Measurements from ENCODE around the gene SLC35E2B.

Gene SLC35E2B

DNA sequence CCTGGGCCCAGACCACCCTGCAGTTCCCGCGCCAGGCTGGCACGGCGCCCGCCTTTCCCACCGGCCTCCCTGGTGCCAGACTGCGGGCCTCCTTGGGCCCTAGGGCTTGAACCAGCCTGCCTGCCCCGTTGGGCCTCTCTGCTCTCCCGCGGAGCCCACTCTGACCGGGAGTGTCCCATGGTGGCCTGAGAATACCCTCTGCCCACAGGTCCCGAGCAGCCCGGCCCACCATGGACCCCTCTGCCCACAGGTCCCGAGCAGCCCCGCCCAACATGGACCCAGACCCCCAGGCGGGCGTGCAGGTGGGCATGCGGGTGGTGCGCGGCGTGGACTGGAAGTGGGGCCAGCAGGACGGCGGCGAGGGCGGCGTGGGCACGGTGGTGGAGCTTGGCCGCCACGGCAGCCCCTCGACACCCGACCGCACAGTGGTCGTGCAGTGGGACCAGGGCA, 69.4 kb downstream of the SLC35E2B start:
- Histone ChIP-seq H3K9ac (ENCODE audit: low read depth in 1 of 2, low read length in 2 of 2) (no peak overlapping the region), H3K36me3 (ENCODE audit: control insufficient read depth in 1 of 2, insufficient read depth in 2 of 2, low read length in 2 of 2) (peaks cover 0 to 13% of the 10 kb centered on the region in 2 donors), H3K27me3 (ENCODE audit: control insufficient read depth in 1 of 2, insufficient read depth in 2 of 2, low read length in 2 of 2) (no peaks in the 10 kb centered on the region), H3K4me3 (ENCODE audit: low read depth in 1 of 2, low read length in 2 of 2) (no peak overlapping the region), H3K4me1 (ENCODE audit: control insufficient read depth in 1 of 2, insufficient read depth in 2 of 2, low read length in 2 of 2) (peaks cover 6 to 12% of the 10 kb centered on the region in 2 donors), H3K27ac (ENCODE audit: low read depth, low read length) (no peak overlapping the region), H3K9me3 (ENCODE audit: control insufficient read depth in 1 of 2, low read length in 2 of 2) (no peaks in the 10 kb centered on the region)

DNA sequence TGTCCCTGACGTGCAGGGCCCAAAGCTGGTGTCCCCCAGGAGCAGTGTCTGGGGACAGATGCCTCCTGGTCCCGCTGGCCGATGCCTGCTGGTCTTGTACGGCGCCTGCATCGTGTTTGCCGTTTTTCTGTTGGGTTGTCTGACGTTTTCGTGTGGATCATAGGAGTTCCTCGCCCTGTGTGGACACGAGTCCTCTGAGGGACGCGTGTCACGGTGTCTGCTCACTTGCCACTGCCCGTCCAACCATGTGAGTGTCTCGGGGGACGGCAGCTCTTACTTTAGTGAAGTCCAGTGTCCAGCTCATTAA, 69.9 kb downstream of the SLC35E2B start:
- Histone ChIP-seq H3K9me3 (ENCODE audit: control insufficient read depth in 1 of 2, low read length in 2 of 2) (no peaks in the 10 kb centered on the region), H3K36me3 (ENCODE audit: control insufficient read depth in 1 of 2, insufficient read depth in 2 of 2, low read length in 2 of 2) (peaks cover 0 to 13% of the 10 kb centered on the region in 2 donors), H3K9ac (ENCODE audit: low read depth in 1 of 2, low read length in 2 of 2) (no peak overlapping the region), H3K4me1 (ENCODE audit: control insufficient read depth in 1 of 2, insufficient read depth in 2 of 2, low read length in 2 of 2) (peaks cover 6 to 8% of the 10 kb centered on the region in 2 donors), H3K4me3 (ENCODE audit: low read depth in 1 of 2, low read length in 2 of 2) (no peak overlapping the region), H3K27ac (ENCODE audit: low read depth, low read length) (no peak overlapping the region), H3K27me3 (ENCODE audit: control insufficient read depth in 1 of 2, insufficient read depth in 2 of 2, low read length in 2 of 2) (no peaks in the 10 kb centered on the region)

DNA sequence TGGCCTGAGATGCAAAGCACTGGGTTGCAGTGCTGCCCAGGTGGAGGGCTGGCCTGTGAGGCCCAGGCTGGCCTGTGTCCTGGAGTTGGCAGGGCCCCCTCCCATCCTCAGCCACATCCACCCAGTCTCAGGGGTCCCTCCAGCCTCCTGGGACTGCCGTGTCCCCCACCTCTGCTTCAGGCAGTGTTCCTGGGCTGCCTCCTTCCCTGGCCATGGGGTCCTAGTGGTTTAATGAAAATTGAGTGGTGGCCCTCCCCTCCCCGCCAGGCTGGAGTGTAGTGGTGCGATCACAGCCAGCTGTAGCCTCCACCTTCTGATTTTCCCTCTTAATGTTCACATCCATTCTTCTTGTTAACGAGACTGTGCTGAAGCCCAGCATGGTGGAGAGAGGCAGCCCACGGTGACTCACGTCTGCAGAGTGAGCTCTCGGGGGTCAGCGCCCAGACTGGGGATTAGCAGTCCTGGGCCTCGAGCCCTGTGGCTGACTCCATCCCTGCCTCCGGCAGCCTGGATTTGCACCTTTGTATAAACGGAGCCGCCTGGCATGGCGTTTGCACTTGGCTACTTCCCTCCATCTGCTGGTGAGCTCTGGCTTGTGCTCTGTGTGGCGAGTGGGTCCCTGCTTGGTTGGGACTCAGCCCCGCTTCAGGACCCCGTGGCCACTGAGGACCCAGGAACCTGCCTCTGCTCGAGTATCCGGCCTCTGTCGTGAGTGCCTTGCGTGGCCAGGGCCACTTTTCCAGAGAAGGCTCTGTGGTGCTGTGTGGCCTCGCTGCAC, 70.4 kb downstream of the SLC35E2B start:
- no peak overlapping the region for H3K9ac ChIP-seq (ENCODE audit: low read depth in 1 of 2, low read length in 2 of 2)

DNA sequence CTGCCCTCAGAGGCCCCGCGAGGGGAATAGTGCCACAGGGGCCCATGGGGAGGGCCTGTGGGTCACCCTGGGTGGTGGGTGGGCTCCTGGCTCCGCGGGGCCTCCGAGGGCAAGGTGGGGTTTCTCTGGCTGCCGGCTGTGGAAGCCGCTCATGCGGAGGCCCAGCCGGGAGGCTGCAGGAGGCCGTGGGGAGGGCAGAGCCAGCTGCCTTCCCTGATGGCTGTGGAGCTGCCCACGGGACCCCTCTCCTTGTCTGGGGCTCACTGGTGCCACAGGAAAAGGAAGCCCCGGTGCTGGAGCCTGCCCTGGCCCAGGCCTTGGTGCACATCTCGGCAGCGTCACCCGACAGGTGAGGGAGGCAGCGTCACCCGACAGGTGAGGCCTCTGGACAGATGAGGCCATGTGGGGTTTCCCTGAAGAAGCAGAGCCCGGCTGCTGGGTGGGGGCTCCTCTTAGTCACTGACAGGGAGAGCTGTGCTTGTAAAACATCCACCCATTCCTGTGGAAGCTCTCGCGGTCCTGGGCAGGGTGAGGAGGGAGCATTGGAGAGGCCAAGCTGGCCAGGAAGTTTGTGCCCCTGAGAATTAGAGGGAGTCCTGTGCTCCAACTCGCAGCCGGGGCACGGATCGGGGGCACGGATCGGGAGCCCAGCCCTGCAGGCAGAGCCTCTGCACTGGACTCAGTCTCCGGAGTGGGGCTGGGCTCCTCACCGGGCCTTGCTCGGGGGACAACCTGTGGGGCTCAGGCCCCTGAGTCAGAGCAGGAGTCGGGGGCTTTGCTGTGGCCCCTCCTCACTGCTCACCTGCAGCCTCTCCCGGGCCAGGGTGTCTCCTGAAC, 71.2 kb downstream of the SLC35E2B start:
- H3K27me3 ChIP-seq (ENCODE audit: control insufficient read depth in 1 of 2, insufficient read depth in 2 of 2, low read length in 2 of 2), result no peaks in the 10 kb centered on the region
- H3K4me3 ChIP-seq (ENCODE audit: low read depth in 1 of 2, low read length in 2 of 2), result no peak overlapping the region
- H3K4me1 ChIP-seq (ENCODE audit: control insufficient read depth in 1 of 2, insufficient read depth in 2 of 2, low read length in 2 of 2), result peaks cover 9 to 11% of the 10 kb centered on the region in 2 donors
- peaks cover 0 to 12% of the 10 kb centered on the region in 2 donors for H3K36me3 ChIP-seq (ENCODE audit: control insufficient read depth in 1 of 2, insufficient read depth in 2 of 2, low read length in 2 of 2)
- no peak overlapping the region for H3K27ac ChIP-seq (ENCODE audit: low read depth, low read length)
- H3K9me3 ChIP-seq (ENCODE audit: control insufficient read depth in 1 of 2, low read length in 2 of 2), result no peaks in the 10 kb centered on the region
- H3K9ac ChIP-seq (ENCODE audit: low read depth in 1 of 2, low read length in 2 of 2), result no peak overlapping the region

More for the DNA sequence above, 70.4 kb downstream of the SLC35E2B start:
- no peaks in the 10 kb centered on the region for H3K27me3 ChIP-seq (ENCODE audit: control insufficient read depth in 1 of 2, insufficient read depth in 2 of 2, low read length in 2 of 2)
- no peak overlapping the region for H3K27ac ChIP-seq (ENCODE audit: low read depth, low read length)
- H3K36me3 ChIP-seq (ENCODE audit: control insufficient read depth in 1 of 2, insufficient read depth in 2 of 2, low read length in 2 of 2), result peaks cover 0 to 12% of the 10 kb centered on the region in 2 donors
- H3K4me1 ChIP-seq (ENCODE audit: control insufficient read depth in 1 of 2, insufficient read depth in 2 of 2, low read length in 2 of 2), result peaks cover 7 to 8% of the 10 kb centered on the region in 2 donors
- H3K4me3 ChIP-seq (ENCODE audit: low read depth in 1 of 2, low read length in 2 of 2), result no peak overlapping the region
- H3K9me3 ChIP-seq (ENCODE audit: control insufficient read depth in 1 of 2, low read length in 2 of 2), result no peaks in the 10 kb centered on the region

DNA sequence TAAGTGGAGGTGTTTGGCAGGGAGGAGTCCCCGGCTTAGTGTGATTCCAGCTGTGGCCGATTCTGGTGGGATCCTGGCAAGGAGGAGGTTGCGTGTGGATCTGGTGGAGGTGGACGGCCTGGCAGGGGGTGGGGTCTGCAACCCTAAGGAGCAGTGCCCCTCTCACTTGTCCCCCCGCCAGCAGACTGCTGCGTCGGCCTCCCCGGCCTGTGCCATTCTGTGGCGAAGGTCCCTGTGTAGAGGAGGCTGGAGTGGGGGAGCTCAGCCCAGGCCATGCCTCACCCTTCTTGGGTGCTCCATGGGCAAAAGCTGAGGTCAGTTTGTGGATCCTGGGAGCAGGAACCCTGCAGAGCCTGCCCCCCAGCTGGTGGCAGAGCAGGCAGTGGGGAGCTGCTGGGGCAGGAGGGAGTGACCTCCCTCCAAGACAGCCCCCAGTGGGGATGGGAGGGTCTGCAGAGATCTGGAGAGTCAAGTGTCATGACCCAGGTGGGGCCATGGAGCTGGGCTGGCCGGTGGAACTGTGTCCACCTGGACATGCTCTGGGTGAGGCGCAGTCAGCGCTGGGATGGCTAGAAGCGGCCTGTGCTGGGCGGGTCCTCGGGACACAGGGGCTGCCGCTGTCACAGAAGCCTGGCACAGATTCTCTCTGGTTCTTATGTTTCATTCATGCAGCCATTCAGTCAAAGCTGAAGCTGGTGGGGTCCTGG, 72.0 kb downstream of the SLC35E2B start:
- peaks cover 0 to 12% of the 10 kb centered on the region in 2 donors for H3K36me3 ChIP-seq (ENCODE audit: control insufficient read depth in 1 of 2, insufficient read depth in 2 of 2, low read length in 2 of 2)
- H3K9me3 ChIP-seq (ENCODE audit: control insufficient read depth in 1 of 2, low read length in 2 of 2), result no peaks in the 10 kb centered on the region
- no peak overlapping the region for H3K4me3 ChIP-seq (ENCODE audit: low read depth in 1 of 2, low read length in 2 of 2)
- H3K9ac ChIP-seq (ENCODE audit: low read depth in 1 of 2, low read length in 2 of 2), result no peak overlapping the region
- no peaks in the 10 kb centered on the region for H3K27me3 ChIP-seq (ENCODE audit: control insufficient read depth in 1 of 2, insufficient read depth in 2 of 2, low read length in 2 of 2)
- peaks cover 9 to 13% of the 10 kb centered on the region in 2 donors for H3K4me1 ChIP-seq (ENCODE audit: control insufficient read depth in 1 of 2, insufficient read depth in 2 of 2, low read length in 2 of 2)
- H3K27ac ChIP-seq (ENCODE audit: low read depth, low read length), result no peak overlapping the region

DNA sequence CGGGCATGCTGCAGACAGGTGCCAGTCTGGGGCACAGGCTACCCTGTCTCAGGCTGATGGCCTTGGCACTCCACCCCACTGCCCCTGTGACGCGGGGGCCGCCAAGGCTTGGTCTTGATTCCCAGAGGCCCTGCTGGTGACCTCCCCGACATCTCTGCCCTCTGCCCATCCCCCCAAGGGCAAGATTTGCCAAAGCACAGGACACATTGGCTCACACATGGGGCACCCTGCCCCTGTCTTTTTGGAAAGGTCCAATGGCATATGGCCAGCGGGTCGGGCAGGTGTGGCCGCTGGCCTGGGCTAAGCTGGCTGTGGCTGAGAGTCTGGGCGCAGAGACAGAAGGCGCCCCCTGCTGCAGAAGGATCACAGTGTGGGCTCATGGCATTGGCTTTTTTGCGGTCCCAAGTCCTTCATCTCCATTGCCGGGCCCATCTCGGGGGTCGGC, 72.7 kb downstream of the SLC35E2B start:
- H3K27ac ChIP-seq (ENCODE audit: low read depth, low read length), result no peak overlapping the region
- peaks cover 0 to 12% of the 10 kb centered on the region in 2 donors for H3K36me3 ChIP-seq (ENCODE audit: control insufficient read depth in 1 of 2, insufficient read depth in 2 of 2, low read length in 2 of 2)
- H3K4me3 ChIP-seq (ENCODE audit: low read depth in 1 of 2, low read length in 2 of 2), result no peak overlapping the region
- peaks cover 9 to 13% of the 10 kb centered on the region in 2 donors for H3K4me1 ChIP-seq (ENCODE audit: control insufficient read depth in 1 of 2, insufficient read depth in 2 of 2, low read length in 2 of 2)
- H3K27me3 ChIP-seq (ENCODE audit: control insufficient read depth in 1 of 2, insufficient read depth in 2 of 2, low read length in 2 of 2), result no peaks in the 10 kb centered on the region
- no peak overlapping the region for H3K9ac ChIP-seq (ENCODE audit: low read depth in 1 of 2, low read length in 2 of 2)
- H3K9me3 ChIP-seq (ENCODE audit: control insufficient read depth in 1 of 2, low read length in 2 of 2), result no peaks in the 10 kb centered on the region

DNA sequence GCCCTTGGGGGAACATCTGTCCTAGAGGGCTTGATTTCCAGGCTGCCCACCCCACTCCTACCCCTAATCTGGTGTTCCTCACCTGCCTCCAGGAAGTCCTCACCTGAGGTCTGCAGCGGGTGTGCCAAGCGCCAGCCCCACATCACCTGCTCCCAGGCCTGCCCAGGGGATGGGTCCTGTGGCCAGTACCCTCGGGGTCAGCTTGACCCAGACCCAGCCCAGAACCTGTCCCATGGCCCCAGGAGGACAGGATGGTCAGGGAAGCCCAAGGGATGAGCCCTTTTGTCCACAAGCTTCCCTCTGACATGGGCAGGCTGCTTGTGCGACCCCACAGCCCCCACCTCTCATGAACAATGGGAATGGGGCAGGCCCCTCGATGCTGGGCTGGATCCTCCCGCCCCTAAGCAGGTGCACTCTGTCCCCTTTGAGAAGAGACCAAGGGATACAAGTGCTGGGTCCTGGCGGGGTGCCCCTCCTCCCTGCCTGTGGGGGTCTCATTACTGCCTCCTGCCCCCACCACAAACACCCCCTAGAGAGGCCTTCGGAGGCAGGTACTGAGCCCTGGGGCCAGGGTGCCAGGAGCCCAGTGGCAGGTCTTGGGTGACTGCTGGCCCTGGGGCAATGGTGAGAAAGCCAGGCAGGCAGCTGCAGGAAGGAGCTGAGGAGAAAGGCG, 74.1 kb downstream of the SLC35E2B start:
- Histone ChIP-seq H3K36me3 (ENCODE audit: control insufficient read depth in 1 of 2, insufficient read depth in 2 of 2, low read length in 2 of 2) (peaks cover 0 to 8% of the 10 kb centered on the region in 2 donors), H3K4me1 (ENCODE audit: control insufficient read depth in 1 of 2, insufficient read depth in 2 of 2, low read length in 2 of 2) (peaks cover 19 to 25% of the 10 kb centered on the region in 2 donors), H3K9me3 (ENCODE audit: control insufficient read depth in 1 of 2, low read length in 2 of 2) (no peaks in the 10 kb centered on the region), H3K27me3 (ENCODE audit: control insufficient read depth in 1 of 2, insufficient read depth in 2 of 2, low read length in 2 of 2) (no peaks in the 10 kb centered on the region), H3K27ac (ENCODE audit: low read depth, low read length) (no peak overlapping the region), H3K4me3 (ENCODE audit: low read depth in 1 of 2, low read length in 2 of 2) (no peak overlapping the region), H3K9ac (ENCODE audit: low read depth in 1 of 2, low read length in 2 of 2) (no peak overlapping the region)

DNA sequence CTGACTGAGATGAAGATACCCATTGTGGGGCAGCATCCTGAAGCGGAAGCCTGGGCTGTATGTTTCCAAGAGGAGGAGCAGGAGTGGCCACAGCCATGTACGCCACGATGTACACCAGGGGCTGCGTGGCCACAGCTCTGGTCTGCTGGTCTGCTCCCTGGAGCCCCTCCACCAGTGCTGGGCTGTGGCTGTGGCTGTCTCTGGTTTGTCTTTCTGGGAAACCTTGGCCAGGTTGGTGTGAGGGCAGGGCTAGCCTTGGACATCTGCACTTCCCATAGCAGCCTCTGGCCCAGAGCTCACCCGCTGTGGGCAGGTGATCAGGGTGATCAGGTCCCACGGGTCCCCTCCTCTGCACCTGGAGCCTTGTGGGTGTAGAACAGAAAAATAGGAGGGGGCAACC, 74.7 kb downstream of the SLC35E2B start:
- Histone ChIP-seq H3K36me3 (ENCODE audit: control insufficient read depth in 1 of 2, insufficient read depth in 2 of 2, low read length in 2 of 2) (peaks cover 0 to 8% of the 10 kb centered on the region in 2 donors), H3K9ac (ENCODE audit: low read depth in 1 of 2, low read length in 2 of 2) (no peak overlapping the region), H3K4me1 (ENCODE audit: control insufficient read depth in 1 of 2, insufficient read depth in 2 of 2, low read length in 2 of 2) (peaks cover 19 to 28% of the 10 kb centered on the region in 2 donors), H3K27me3 (ENCODE audit: control insufficient read depth in 1 of 2, insufficient read depth in 2 of 2, low read length in 2 of 2) (no peaks in the 10 kb centered on the region), H3K27ac (ENCODE audit: low read depth, low read length) (no peak overlapping the region), H3K4me3 (ENCODE audit: low read depth in 1 of 2, low read length in 2 of 2) (no peak overlapping the region), H3K9me3 (ENCODE audit: control insufficient read depth in 1 of 2, low read length in 2 of 2) (no peaks in the 10 kb centered on the region)

DNA sequence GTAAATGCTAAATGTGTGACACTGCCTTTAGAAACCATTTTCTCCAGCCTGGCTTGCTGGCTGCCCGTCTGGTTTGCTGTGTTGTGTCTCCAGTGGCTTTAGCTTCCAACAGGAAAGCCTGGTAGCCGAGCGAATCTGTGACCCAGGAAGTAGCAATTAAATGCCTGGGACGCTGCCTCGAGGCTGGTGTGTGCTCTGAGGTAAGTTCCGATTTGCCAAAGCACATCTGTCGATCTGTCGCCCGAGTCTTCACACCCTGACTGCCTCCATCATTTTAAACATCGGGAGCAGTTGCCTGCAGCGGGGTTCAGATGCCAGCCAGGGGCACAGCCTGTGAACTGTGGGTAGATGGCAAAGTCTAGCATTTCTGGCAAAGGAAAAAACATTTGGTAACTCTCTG, 75.1 kb downstream of the SLC35E2B start:
- H3K4me3 ChIP-seq (ENCODE audit: low read depth in 1 of 2, low read length in 2 of 2), result no peak overlapping the region

More for the DNA sequence above, 75.1 kb downstream of the SLC35E2B start:
- Histone ChIP-seq H3K4me1 (ENCODE audit: control insufficient read depth in 1 of 2, insufficient read depth in 2 of 2, low read length in 2 of 2) (peaks cover 19 to 28% of the 10 kb centered on the region in 2 donors), H3K27me3 (ENCODE audit: control insufficient read depth in 1 of 2, insufficient read depth in 2 of 2, low read length in 2 of 2) (no peaks in the 10 kb centered on the region), H3K9me3 (ENCODE audit: control insufficient read depth in 1 of 2, low read length in 2 of 2) (no peaks in the 10 kb centered on the region), H3K36me3 (ENCODE audit: control insufficient read depth in 1 of 2, insufficient read depth in 2 of 2, low read length in 2 of 2) (peaks cover 0 to 8% of the 10 kb centered on the region in 2 donors), H3K9ac (ENCODE audit: low read depth in 1 of 2, low read length in 2 of 2) (no peak overlapping the region), H3K27ac (ENCODE audit: low read depth, low read length) (no peak overlapping the region)
